NCI-H1048 (cell line): Measurements from ENCODE around the gene ZC3H10.
A peak's percentile ranks its signal among the peaks of the same experiment; 100 is the strongest.
"Not testable (repeated sequence)": the region's sequence is repeated elsewhere in the genome, so short reads cannot be mapped to it uniquely, and the experiment has no call there.

Source experiments
- DNase-seq: peaks from one replicate; lab custom pipeline; 2025; lab: John Stamatoyannopoulos, UW

Gene ZC3H10

DNA sequence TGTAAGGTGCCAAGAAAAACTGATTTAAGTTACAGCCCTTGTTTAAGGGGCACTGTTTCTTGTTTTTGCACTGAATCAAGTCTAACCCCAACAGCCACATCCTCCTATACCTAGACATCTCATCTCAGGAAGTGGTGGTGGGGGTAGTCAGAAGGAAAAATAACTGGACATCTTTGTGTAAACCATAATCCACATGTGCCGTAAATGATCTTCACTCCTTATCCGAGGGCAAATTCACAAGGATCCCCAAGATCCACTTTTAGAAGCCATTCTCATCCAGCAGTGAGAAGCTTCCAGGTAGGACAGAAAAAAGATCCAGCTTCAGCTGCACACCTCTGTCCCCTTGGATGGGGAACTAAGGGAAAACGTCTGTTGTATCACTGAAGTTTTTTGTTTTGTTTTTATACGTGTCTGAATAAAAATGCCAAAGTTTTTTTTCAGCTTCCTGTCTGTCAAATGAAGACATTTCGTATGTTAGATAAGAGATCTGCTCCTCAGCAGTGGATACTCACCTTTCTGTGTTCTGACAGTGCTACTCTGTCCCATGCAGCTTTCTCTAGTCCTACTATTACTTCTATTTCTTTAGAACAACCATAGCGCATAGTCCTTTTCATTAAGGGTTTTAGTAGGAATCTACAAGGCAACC, 14.9 kb upstream of the ZC3H10 start:
- DNase-seq, result no peak

DNA sequence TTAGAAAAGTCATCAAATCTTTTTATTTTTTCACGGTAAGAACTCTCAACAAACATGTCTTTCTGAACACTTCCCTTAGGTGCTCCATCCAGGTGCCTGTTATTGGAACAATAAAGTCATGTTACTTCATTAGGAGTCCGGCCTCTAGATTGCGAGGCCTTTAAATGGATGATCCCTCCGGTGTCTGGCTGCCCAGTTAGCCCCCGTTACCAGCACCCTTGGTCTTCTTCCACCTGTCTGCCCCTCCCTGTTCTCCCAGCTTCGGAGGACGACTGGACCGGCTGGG, 14.3 kb upstream of the ZC3H10 start:
- no peak for DNase-seq

DNA sequence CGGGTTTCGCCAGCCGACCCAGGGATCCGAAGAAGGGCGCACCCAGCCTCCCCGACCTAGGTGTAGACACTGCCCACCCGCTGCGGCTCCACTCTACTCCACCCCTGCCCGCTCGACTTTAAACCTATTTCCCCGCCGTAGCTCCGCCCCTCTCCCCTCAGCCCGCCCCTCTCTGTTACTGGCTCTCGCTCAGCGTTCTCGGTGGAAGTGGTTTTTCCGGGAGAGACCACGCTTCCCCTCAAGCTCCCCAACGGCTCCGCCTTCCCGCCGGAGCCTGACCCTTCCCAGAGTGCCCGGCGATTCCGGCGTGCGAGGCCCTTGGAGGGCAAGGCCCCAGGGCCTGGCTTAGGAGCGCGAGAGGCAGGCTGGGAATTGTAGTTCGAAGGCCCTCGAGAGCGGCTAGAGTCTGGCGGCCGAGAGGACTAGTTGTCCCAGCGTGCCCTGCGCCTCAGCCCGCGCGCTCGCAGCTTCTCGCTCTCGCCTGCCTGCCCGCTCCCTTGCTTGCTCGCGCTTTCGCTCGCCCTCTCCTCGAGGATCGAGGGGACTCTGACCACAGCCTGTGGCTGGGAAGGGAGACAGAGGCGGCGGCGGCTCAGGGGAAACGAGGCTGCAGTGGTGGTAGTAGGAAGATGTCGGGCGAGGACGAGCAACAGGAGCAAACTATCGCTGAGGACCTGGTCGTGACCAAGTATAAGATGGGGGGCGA, 13.8 kb upstream of the ZC3H10 start, which contains the start of gene PA2G4:
Gene PA2G4, plus strand, starts transcription at position 451 of the 706 bp plus-strand sequence. Its CDS starts 179 bp downstream, at position 630.
- DNase-seq, result peak; percentile 94

- no peak for DNase-seq
Observed at GRCh38 chr12:56104815-56105608, 13.1 kb upstream of the ZC3H10 start.

DNA sequence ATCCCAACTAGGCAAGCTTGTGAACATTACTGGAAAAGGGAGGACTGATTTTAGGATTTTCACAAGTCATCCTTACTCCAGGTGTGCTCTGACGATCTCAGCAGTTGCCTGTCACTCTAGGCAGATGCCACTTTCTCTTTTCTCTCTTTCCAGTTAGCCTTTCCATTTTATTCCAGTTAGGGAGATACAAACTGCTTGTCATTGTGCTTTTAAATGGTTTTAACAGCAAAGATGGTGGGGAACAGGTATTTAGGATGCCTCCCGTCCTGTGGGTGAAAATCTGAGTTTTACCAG, 12.5 kb upstream of the ZC3H10 start:
- DNase-seq, result no peak

GRCh38 chr12:56107242-56107641, 10.8 kb upstream of the ZC3H10 start:
- DNase-seq, result no peak

GRCh38 chr12:56110571-56110970, 7.5 kb upstream of the ZC3H10 start:
- no peak for DNase-seq

GRCh38 chr12:56114084-56114483, 4.0 kb upstream of the ZC3H10 start:
- DNase-seq, result no peak

- DNase-seq, result no peak
Observed at GRCh38 chr12:56115329-56115728, 2.7 kb upstream of the ZC3H10 start.

DNA sequence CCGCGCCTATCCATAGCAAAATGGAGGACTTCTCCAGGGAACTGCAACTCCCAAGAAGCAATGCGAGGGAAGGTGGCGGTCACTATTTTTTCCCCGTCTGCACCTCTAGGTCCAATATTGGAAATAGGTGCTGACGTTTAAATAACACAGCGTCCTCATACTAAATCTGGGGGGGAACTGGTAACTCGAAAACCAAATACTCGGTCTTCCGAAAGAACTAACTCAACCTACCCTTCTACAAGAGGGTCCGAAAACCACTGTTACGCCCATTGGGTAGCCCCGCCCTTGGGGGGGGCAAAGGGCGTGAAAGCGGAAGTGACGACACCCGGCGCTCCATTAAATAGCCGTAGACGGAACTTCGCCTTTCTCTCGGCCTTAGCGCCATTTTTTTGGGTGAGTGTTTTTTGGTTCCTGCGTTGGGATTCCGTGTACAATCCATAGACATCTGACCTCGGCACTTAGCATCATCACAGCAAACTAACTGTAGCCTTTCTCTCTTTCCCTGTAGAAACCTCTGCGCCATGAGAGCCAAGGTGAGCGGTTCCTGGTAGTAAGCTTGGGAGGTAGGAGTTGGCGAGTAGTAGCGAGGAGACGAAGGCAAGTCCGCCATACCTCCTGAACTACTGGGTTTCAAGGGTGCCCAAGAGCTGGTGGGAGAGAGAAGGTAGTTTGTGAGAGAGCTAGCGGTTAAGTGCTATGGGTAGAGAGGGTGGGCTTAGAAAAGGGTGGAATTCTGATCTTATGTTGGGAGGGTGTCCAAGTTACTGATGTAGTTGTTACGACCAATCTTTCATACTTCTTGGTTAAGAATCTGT, 1.6 kb upstream of the ZC3H10 start, which contains the start of gene RPL41:
Gene RPL41, plus strand, starts transcription at position 367 of the 815 bp plus-strand sequence.
- DNase-seq, result peak; percentile 81

- not testable (repeated sequence) for DNase-seq
Observed at GRCh38 chr12:56117082-56117706, 872 bp upstream of the ZC3H10 start.

DNA sequence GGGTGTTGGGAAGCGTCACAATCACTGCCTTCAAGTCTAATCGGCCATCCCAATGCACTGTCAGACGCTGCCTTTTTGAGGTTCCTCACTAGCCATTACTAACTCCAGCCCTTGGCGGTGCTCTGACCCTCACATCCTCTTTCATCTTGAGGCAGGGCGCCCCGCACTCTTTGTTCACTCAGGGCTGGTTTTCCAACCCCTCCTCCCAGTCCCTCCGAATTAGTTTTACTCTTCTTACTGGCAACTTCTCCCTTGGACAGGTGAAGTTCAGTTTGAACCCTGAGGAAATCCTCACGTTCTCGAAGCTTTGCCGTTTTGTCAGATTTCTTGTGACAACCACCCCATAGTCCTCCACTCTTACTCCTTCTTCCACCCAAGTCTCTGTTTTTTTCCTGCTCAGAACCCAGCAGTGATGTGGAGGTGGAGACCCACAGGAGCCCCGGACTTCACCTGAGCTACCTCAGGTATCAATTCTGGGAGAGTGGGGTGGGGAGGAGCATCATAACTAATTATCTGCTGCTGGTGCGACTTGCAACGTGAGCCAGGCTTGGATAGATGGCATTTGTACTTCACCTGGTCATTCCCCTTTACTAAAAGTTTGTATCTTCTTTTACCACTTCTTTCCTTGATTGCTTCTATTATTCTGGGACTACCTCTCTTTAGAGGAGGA, 757 bp downstream of the ZC3H10 start:
- DNase-seq, result no peak

- DNase-seq, result peak; percentile 69
Observed at GRCh38 chr12:56119361-56119796, 1.3 kb downstream of the ZC3H10 start.

DNA sequence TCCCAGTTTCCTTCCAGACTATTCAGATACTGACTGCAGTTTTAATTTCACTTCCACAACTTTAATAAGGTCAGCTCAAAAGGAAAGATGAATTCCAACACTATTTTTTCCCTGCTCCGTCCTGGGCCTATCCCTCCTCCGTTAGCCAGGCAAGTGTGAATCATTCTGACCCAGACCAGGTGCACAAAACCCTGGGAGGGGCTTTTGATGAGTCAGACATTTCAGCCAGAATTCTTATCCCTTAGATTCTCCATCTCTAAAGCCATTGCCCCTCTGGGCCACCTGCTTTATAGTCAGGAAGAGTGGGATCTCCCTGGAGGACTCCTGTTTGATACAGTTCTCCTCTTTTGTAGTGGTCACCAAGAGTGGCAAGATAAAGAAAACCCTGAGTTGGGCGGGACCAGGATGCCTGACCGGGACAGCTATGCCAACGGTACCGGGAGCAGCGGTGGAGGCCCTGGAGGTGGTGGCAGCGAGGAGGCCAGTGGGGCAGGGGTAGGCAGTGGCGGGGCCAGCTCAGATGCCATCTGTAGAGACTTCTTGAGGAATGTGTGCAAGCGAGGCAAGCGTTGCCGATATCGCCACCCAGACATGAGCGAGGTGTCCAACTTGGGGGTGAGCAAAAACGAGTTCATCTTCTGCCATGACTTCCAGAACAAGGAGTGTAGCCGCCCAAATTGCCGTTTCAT, 2.2 kb downstream of the ZC3H10 start:
- no peak for DNase-seq

- no peak for DNase-seq
Observed at GRCh38 chr12:56121204-56121870, 3.3 kb downstream of the ZC3H10 start.

- DNase-seq, result no peak
Observed at GRCh38 chr12:56122637-56123036, 4.6 kb downstream of the ZC3H10 start.

DNA sequence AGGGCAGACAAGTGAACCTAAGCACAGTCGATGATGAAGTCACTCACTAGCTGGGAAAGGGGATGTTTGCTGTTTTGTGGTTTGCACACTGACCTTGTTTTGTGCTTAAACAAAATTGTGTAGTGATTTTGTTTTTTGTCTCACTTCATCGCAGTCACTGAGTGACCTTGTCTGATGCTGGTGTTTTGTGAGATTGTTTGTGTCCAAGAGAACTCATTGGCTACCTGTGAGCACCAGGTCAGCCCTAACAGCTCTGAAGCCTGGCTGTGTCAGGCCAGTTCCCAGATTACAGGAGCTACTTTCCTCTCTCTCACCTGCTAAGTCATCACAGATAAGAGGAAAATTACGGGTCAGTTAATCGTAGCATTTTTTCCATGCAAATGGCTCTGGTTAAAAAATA, 6.1 kb downstream of the ZC3H10 start:
- DNase-seq, result no peak

GRCh38 chr12:56126732-56127239, 8.7 kb downstream of the ZC3H10 start:
- DNase-seq, result no peak

DNA sequence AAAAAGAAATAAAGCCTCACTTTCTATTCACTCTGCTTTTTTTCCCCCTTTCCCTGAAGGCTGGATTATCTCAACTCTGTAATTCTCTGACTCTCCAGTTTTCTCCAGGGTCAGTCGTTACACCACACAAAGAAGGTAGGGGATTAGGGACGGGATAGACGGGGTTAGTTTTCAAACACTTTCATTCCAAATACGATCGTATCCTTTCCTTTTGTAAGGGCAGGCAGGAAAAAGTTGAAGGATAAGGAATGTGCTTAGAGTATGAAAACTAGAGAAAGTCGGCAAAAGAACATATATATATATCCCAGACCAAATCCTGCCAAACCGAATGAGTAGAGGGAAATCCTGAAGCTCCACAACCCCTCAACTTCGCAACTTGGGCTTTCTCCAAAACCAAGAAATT, 9.4 kb downstream of the ZC3H10 start:
- DNase-seq, result no peak
